Measurements from ENCODE around the gene SLC9A3.

The SLC9A3 gene

GRCh38 chr5:496028-496427, 28.2 kb downstream of the SLC9A3 start:
- in situ Hi-C loops (cut with HindIII; ENCODE audit: low sequenced_read_pairs), result no loop called here
- no peak for DNase-seq (ENCODE audit: low read depth)
- TF ChIP-seq CTCF (IDR thresholded peaks at IDR 0.05; ENCODE audit: low read depth, low read length, missing control alignments), result no peak
- no peak overlapping the region for H3K4me3 ChIP-seq (ENCODE audit: low read depth, low read length)

GRCh38 chr5:494667-495255, 29.5 kb downstream of the SLC9A3 start:
- TF ChIP-seq CTCF (IDR thresholded peaks at IDR 0.05; ENCODE audit: low read depth, low read length, missing control alignments), result no peak

GRCh38 chr5:493758-494157, 30.5 kb downstream of the SLC9A3 start:
- no peak for DNase-seq (ENCODE audit: low read depth)
- in situ Hi-C loops (cut with HindIII; ENCODE audit: low sequenced_read_pairs), result no loop called here
- no peak overlapping the region for H3K4me3 ChIP-seq (ENCODE audit: low read depth, low read length)
- no peak for TF ChIP-seq CTCF (IDR thresholded peaks at IDR 0.05; ENCODE audit: low read depth, low read length, missing control alignments)

More at GRCh38 chr5:494667-495255, 29.5 kb downstream of the SLC9A3 start:
- no peak for DNase-seq (ENCODE audit: low read depth)
- in situ Hi-C loops (cut with HindIII; ENCODE audit: low sequenced_read_pairs), result no loop called here
- no peak overlapping the region for H3K4me3 ChIP-seq (ENCODE audit: low read depth, low read length)

GRCh38 chr5:493119-493701, 31.0 kb downstream of the SLC9A3 start:
- no peak overlapping the region for H3K4me3 ChIP-seq (ENCODE audit: low read depth, low read length)
- DNase-seq (ENCODE audit: low read depth), result no peak
- in situ Hi-C loops (cut with HindIII; ENCODE audit: low sequenced_read_pairs), result no loop called here
- no peak for TF ChIP-seq CTCF (IDR thresholded peaks at IDR 0.05; ENCODE audit: low read depth, low read length, missing control alignments)

- TF ChIP-seq CTCF (IDR thresholded peaks at IDR 0.05; ENCODE audit: low read depth, low read length, missing control alignments), result no peak
- no peak overlapping the region for H3K4me3 ChIP-seq (ENCODE audit: low read depth, low read length)
- DNase-seq (ENCODE audit: low read depth), result no peak
- in situ Hi-C loops (cut with HindIII; ENCODE audit: low sequenced_read_pairs), result no loop called here
Observed at GRCh38 chr5:492314-492893, 31.8 kb downstream of the SLC9A3 start.

GRCh38 chr5:491856-492155, 32.4 kb downstream of the SLC9A3 start:
- no peak overlapping the region for H3K4me3 ChIP-seq (ENCODE audit: low read depth, low read length)
- TF ChIP-seq CTCF (IDR thresholded peaks at IDR 0.05; ENCODE audit: low read depth, low read length, missing control alignments), result no peak
- in situ Hi-C loops (cut with HindIII; ENCODE audit: low sequenced_read_pairs), result no loop called here
- no peak for DNase-seq (ENCODE audit: low read depth)

Measured in astrocyte of the cerebellum (primary cell).